NCI-H2227 (cell line): Measurements from ENCODE around the gene RFTN1.

Source experiments
- DNase-seq: peaks from one replicate; lab custom pipeline; 2025; ENCODE audit not compliant: unreplicated experiment; lab: John Stamatoyannopoulos, UW

Gene RFTN1

DNA sequence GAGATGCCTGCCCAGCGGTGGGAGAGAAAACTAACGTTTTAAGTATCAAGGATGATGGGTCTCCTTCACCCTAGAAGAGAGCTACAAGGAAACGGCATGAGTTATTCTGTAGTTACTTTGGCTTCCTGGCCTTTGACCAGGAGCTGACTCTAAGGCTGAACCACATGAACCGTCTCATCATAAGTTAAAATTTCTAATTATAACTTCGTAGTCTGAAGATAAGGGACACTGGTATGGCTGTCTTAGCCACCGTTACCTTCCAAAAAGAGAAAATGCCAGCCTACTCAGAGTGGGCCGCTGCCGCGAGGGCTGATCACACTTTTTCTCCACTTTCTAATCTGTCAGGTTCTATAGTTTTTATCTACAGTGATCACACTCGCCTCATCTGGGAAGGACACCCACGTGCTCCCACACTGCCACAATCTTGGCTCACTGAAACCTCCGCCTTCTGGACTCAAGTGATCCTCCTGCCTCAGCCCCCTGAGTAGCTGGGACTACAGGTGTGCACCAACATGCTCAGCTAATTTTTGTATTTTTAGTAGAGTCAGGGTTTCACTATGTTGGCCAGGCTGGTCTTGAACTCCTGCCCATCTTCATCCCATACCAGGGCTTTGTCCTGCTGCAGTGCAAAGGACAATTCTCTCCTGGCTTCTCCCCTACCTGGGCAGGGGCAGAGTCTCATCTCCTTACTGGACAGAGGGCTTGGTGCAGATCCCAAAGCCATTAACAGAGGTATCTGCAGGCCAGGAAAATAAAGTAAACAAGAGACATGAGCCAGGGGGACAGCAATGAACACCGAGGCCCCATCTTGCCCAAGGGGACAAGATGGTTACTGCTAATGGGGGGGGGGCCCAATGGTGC is 73.4 kb downstream of the RFTN1 start:
- DNase-seq, result no peak

DNA sequence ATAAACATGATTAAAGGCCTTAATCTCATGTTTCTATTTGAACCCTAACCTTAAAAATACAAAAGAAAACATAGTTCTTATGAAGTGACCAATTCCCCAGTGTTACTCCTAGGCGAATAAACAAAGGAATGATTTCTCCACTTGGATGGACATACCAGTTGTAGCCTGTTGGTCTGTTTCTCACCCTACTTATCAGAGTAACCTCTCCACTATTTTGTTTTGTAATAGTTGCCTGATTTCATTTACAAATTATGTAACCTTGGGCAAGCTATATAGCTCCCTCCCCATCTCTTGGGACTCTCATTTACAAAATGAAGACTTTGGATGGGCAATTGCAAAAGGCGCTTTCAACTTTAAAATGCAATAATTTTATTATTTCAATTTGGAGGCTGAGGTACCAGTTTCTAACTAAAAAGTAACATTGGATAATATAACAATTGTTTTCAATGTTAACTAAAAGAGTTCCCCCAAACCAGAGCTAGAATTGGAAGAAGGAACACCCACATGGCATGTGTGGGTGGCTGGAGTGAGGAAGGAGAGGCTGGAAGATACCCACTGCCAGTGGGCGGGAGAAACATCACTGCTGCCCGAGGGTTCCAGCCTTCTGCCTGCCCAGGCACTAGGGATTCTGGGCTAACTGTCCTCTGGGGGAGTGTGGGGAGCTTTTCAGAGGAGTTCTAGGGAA is 74.2 kb downstream of the RFTN1 start:
- DNase-seq, result no peak

GRCh38 chr3:16437640-16438039 is 75.9 kb downstream of the RFTN1 start:
- DNase-seq, result no peak

- no peak for DNase-seq
These were observed 79.8 kb downstream of the RFTN1 start for GRCh38 chr3:16433701-16434151.

- no peak for DNase-seq
These were observed 80.8 kb downstream of the RFTN1 start for GRCh38 chr3:16432714-16433113.

DNA sequence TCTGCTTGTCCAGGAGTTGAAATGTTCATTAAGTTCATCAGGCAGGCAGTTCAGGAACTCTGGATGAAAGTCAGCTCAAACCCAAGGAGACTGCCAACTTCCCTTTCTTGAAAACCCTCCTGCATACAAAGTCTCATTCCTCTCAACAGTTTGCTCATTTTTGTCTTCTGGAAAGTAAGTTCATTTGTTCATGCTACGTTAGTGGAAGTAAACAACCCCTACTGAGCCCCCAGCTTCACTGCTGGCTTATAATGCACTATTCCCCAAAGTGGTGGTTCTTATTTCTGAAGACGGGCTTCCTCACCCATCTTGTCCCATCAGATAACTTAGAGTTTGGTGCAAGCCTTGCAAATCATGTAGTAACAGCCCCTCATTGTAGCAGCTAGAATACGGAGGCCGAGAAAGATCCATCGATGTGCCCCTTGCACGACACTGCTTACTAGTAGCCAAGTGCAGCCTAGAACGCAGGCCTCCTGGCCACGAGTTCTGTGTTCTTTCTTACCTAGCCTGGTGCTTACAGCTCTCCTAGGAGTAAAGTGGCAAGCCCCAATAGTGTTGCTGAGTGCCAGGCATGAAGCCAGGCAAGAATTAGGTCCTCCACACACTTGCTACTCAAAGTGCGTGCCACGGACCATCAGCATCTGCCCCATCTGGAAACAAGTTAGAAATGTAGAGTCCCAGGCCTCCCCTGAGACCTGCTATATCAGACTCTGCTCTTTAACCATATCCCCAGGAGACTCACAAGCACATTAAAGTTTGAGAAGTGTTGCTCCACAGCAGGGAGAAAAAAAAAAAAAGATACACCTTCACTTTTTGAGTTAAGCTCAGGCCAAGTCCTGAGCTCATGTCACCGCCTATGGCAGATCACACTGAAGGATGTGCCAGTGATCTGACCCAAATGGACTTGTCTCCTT is 82.5 kb downstream of the RFTN1 start:
- DNase-seq, result no peak

- DNase-seq, result no peak
These were observed 84.4 kb downstream of the RFTN1 start for GRCh38 chr3:16429086-16429485.

DNA sequence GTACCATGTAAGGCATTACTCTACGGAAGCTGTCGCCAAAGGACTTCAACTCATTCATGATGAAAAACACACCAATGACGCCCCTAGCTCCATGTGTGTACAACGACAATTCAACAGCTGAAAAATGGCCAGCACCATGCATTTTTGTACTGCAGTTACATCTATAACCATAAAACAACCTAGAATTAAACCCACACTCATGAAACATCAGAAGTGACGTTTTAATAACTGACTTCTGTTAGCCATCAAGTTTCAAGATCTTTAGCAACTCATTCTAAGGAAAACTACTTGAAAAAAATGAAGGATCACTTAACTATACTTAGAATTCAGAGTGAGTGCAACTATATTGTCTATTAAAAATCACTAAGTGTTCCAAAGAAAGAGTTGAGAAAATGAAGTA is 84.9 kb downstream of the RFTN1 start:
- DNase-seq, result no peak

GRCh38 chr3:16427103-16427965 is 86.2 kb downstream of the RFTN1 start:
- no peak for DNase-seq

- DNase-seq, result no peak
These were observed 86.8 kb downstream of the RFTN1 start for GRCh38 chr3:16426665-16427064.

GRCh38 chr3:16426029-16426400 is 87.5 kb downstream of the RFTN1 start:
- DNase-seq, result peak; percentile 69

DNA sequence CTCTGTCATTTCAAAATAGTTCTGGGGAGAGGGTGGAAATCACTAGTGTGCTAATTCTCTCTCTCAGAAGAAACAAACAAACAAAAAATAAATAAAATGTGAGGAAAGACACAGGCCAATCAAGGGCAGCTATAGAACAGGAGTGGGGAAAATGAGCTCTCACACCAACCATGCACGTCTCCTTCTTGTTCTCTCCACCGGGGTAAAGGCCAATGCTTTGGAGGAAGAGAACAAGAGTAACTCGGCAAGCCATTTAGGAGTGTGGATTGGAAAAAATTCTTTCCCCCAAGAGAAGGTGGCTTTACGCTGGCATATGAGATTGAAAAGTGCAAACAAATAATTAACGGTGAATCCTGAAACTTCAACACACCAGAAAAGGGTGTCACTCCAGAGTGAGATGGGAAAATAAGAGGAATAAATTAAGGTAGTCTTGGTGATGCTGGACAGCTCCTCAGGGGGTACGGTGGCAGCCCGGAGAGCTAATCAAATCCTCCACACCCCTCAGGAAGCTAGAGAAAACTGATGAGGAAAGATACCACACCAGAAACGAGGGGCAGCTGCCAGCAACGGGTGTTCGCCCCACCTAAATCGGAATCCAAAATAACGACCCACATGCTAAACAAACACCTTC is 88.0 kb downstream of the RFTN1 start:
- no peak for DNase-seq

DNA sequence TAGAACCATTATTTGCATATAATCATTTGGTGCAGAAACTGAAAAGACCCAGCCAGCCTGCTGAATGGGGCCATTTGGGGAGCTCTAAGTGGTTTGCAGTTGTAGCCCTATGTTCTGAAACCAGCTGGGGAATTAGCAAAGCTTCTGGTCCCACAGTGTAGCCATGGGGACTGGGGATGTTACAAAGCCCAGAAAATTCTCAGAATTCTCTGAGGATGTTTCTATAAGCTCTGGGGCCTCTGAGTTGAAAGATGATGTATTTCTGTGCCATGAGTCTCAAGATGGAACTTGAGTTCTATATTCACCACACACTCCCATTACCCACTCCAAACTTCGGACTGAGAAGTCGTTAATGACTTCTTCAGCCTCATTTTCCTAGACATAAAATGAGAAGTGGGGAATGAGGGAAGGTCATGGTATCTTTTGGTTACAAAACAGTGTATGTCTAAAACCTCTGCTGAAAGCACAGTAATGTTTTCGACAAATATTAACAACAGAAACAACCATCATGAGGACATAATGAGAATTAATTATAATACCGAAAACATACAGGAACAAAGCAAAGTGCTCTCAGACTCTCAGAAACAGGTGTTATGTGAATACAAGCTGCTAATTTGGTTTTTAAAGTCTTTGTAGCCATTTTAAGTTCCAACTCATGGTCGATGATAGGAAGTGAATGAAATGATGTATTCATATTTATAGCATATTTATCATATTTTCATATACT is 89.4 kb downstream of the RFTN1 start:
- DNase-seq, result no peak

- DNase-seq, result no peak
These were observed 90.2 kb downstream of the RFTN1 start for GRCh38 chr3:16423298-16423697.

- no peak for DNase-seq
These were observed 93.8 kb downstream of the RFTN1 start for GRCh38 chr3:16419640-16420241.

GRCh38 chr3:16417945-16418739 is 95.4 kb downstream of the RFTN1 start:
- no peak for DNase-seq

DNA sequence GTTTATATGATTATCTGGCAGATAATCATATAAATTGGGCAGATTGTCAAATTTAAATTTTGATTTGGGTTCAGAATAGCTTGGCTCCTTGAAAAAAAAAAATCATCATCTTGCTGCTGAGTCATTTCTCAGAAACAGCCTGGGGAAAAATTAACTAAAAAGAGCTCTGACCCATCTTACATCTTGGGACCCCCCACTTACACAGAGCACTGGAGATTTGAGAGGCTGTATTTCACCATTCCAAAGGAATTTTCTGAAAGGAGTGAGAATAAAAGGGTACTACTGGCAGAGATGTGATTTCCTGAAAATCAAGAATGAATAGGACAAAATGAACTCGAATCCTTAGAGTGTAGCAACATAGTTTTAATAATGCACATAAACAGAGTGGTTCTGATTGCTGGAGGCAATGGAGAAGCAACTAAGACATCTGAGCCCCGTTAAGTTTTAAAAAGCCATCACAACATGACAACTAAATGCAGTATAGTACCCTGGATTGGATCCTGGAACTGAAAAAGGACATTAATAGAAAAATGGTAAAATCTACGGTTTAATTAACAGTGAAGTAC is 97.5 kb downstream of the RFTN1 start:
- DNase-seq, result no peak

DNA sequence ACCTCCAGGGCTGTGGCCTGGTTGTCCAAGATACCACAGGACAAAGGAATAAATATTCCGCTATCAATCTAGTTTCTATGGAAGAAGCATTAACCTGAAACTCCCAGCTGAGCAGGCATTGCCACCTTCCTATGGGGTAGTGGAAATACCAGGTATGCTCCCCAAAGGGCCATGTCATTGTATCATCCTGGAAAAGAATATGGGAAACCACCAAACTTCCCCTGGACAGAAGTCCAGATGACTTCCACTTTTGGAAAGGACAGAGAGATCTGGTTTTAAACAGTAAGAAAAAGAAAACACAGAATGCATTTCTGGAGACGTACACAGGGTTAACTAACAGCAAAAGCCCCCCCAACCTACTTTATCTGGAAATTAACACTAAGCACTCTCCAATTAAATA is 100.2 kb downstream of the RFTN1 start:
- no peak for DNase-seq
